HepG2 (cell line): ENCODE data around the gene FOXI2. TPM values are rescaled to one million over a fixed set of nuclear protein-coding genes. Genes with fewer than 3 reads are reported as not detected.

Experiments
- ATAC-seq: fragments of 200-7000 bp; cut with Tn5 transposase; 3 replicates; pipeline ENCODE4 v1.9.1; 2020; ENCODE audit warnings: mild to moderate bottlenecking, moderate library complexity
- BruUV-seq: library from RNA; stranded (reverse); fragments of 400-500 nt; replicated peaks from 2 replicates; lab custom pipeline; 2021; lab: Mats Ljungman, UMichigan
- CTCF ChIA-PET: fragments of 300-600 bp; formaldehyde crosslinking; extraction: SDS; loops from one replicate; lab custom pipeline; 2021; ENCODE audit warnings: low total read pairs, inconsistent platforms, low intra/inter-chr PET ratio; lab: Yijun Ruan, JAX
- POLR2A ChIA-PET: fragments of 350-600 bp; sonication (Branson Sonifier 250); formaldehyde crosslinking; loops from one replicate; lab custom pipeline; 2020; ENCODE audit warnings: antibody characterized with exemption, inconsistent platforms; lab: Yijun Ruan, JAX
- DNase-seq: peaks from one replicate; pipeline ENCODE4 v3.0.0-alpha.2; 2015; ENCODE audit warnings: low spot score
- FAIRE-seq: peaks from 3 replicates; lab custom pipeline; 2011; peaks lifted over from hg19 to GRCh38; lab: Jason Lieb, UNC
- H2AFZ ChIP-seq: one replicate; pipeline ENCODE4 v1.6.1; 2011; ENCODE audit warnings: low read length, inconsistent platforms
- H3K27ac ChIP-seq: fragments of 300-600 bp; 3 replicates; pipeline ENCODE4 v1.8.0; 2011; ENCODE audit warnings: mixed run types, mild to moderate bottlenecking, mixed read lengths, low read length, inconsistent platforms; ENCODE audit not compliant: insufficient read depth; ENCODE audit errors: extremely low read length
- H3K27me3 ChIP-seq, 2 experiments: fragments of 200-600 bp in 1 of 2; 2 replicates in 1 of 2; 3 replicates in 1 of 2; pipeline versions ENCODE4 v1.6.0 to v1.8.0; 2011; ENCODE audit warnings: low read length in 2 of 2, mild to moderate bottlenecking in 2 of 2, moderate library complexity in 2 of 2, inconsistent platforms in 1 of 2; ENCODE audit not compliant: insufficient read depth in 2 of 2, control insufficient read depth in 1 of 2
- H3K36me3 ChIP-seq, 2 experiments: fragments of 200-600 bp in 1 of 2; replicated peaks in 1 of 2; 2 replicates in 1 of 2; 3 replicates in 1 of 2; pipeline versions ENCODE4 v1.5.1 to v1.8.0; 2011; ENCODE audit warnings: low read length in 2 of 2, inconsistent platforms in 1 of 2; ENCODE audit not compliant: insufficient read depth in 2 of 2, control insufficient read depth in 1 of 2
- H3K4me1 ChIP-seq: 2 replicates; pipeline ENCODE4 v1.5.1; 2012; ENCODE audit warnings: low read length, inconsistent platforms; ENCODE audit not compliant: insufficient read depth
- H3K4me2 ChIP-seq: 2 replicates; pipeline ENCODE4 v1.6.0; 2011; ENCODE audit warnings: low read depth, low read length, inconsistent platforms
- H3K4me3 ChIP-seq, 3 experiments: fragments of 200-600 bp in 1 of 3; sonication (generic), shearing (Covaris generic) in 1 of 3; replicated peaks in 1 of 3; 2 replicates each; pipeline ENCODE4 v1.5.1; 2011 to 2016; ENCODE audit warnings: low read length in 3 of 3, inconsistent platforms in 2 of 3, low read depth in 2 of 3, mild to moderate bottlenecking in 2 of 3, control low read depth in 1 of 3, mixed read lengths in 1 of 3; ENCODE audit not compliant: insufficient read depth in 1 of 3
- H3K79me2 ChIP-seq: one replicate; pipeline ENCODE4 v1.6.1; 2011; ENCODE audit warnings: low read length, inconsistent platforms; ENCODE audit not compliant: insufficient read depth
- H3K9ac ChIP-seq: 2 replicates; pipeline ENCODE4 v1.6.0; 2011; ENCODE audit warnings: mild to moderate bottlenecking, low read depth, low read length, inconsistent platforms; ENCODE audit not compliant: insufficient read depth
- H3K9me3 ChIP-seq: 2 replicates; pipeline ENCODE4 v1.5.1; 2012; ENCODE audit warnings: mild to moderate bottlenecking, low read length
- H4K20me1 ChIP-seq: 2 replicates; pipeline ENCODE4 v1.6.0; 2011; ENCODE audit warnings: inconsistent platforms, mild to moderate bottlenecking, low read length, moderate library complexity; ENCODE audit not compliant: insufficient read depth
- NFAT5 ChIP-seq: sonication (generic); formaldehyde crosslinking; IDR thresholded peaks from 2 replicates; pipeline ENCODE4 v1.4.0; 2020; ENCODE audit warnings: missing genetic modification reagents
- SIN3B ChIP-seq: fragments of 150-350 bp; IDR thresholded peaks from 2 replicates; pipeline ENCODE4 v1.6.1; 2014; ENCODE audit warnings: low read length
- SMAD1 ChIP-seq: sonication (generic); formaldehyde crosslinking; IDR thresholded peaks from 2 replicates; pipeline ENCODE4 v1.4.0; 2020; ENCODE audit warnings: missing genetic modification reagents, low read depth, mild to moderate bottlenecking, borderline replicate concordance
- TOPORS ChIP-seq: sonication (generic); formaldehyde crosslinking; IDR thresholded peaks from 2 replicates; pipeline ENCODE4 v1.8.0; 2023; ENCODE audit warnings: mild to moderate bottlenecking, missing genetic modification reagents
- WIZ ChIP-seq: sonication (generic); formaldehyde crosslinking; IDR thresholded peaks from 2 replicates; pipeline ENCODE4 v1.5.1; 2020; ENCODE audit warnings: mild to moderate bottlenecking, missing genetic modification reagents
- ZNF350 ChIP-seq: sonication (generic); formaldehyde crosslinking; IDR thresholded peaks from 2 replicates; pipeline ENCODE4 v1.4.0; 2020; ENCODE audit warnings: mild to moderate bottlenecking, low read depth, missing genetic modification reagents, borderline replicate concordance
- ZNF446 ChIP-seq: sonication (generic); formaldehyde crosslinking; IDR thresholded peaks from 2 replicates; pipeline ENCODE4 v1.5.0; 2020; ENCODE audit warnings: mild to moderate bottlenecking, missing genetic modification reagents
- ZSCAN21 ChIP-seq: sonication (generic); formaldehyde crosslinking; IDR thresholded peaks from 2 replicates; pipeline ENCODE4 v1.8.0; 2022; ENCODE audit warnings: mild to moderate bottlenecking, missing genetic modification reagents, moderate library complexity, borderline replicate concordance
- WGBS: methylation state at CpG from one replicate; pipeline ENCODE4 v1.1.6; 2017; ENCODE audit warnings: low lambda C conversion rate; 5-methylcytosine and 5-hydroxymethylcytosine counted together
- in situ Hi-C: cut with HindIII; loops from 2 replicates; pipeline ENCODE4 v1.10.0; 2017; ENCODE audit warnings: low pct_unique_long_range_greater_than_20kb; ENCODE audit not compliant: extremely low pct_ligation_motif_present
- intact Hi-C: fragments of 100-400 bp; cut with micrococcal nuclease; formaldehyde crosslinking; loops from one replicate; pipeline ENCODE4 v1.10.0; 2022; ENCODE audit not compliant: unreplicated experiment
- polyA plus RNA-seq, 8 experiments: library from polyadenylated mRNA; depleted of rRNA in 3 of 8; stranded (reverse) in 7 of 8; unstranded in 1 of 8; fragments of >200 nt; fragmentation: Illumina TruSeq in 4 of 8; extraction: Trizol in 4 of 8; gene quantifications; 2 replicates each; pipeline versions ENCODE4 v1.2.1 to v1.2.3, GENCODE V29; 2011 to 2016; ENCODE audit warnings: low read depth in 4 of 8, missing spikeins in 1 of 8, mixed read lengths in 1 of 8; ENCODE audit not compliant: insufficient read depth in 1 of 8
- total RNA-seq, 5 experiments: library from RNA; depleted of rRNA; stranded (reverse); fragments of >200 nt; fragmentation: Illumina TruSeq; extraction: Trizol; gene quantifications; 2 replicates each; pipeline ENCODE4 v1.2.3, GENCODE V29; 2016; ENCODE audit warnings: low read depth in 1 of 5
- TF ChIP-seq, protein P1 (sequence below): sonication (generic); formaldehyde crosslinking; IDR thresholded peaks from 2 replicates; pipeline ENCODE4 v1.5.0; 2020; ENCODE audit warnings: missing genetic modification reagents
- TF ChIP-seq, protein P2 (sequence below): IDR thresholded peaks from 2 replicates; pipeline ENCODE4 v1.6.1; 2016; ENCODE audit warnings: low read depth, missing genetic modification reagents, missing compliant biosample characterization

The FOXI2 gene
- total and polyA plus RNA-seq, 2 of the 13 experiments (the other 11 are each of a cell fraction or from before 2014, with no cell fraction given) = not detected

GRCh38 chr10:127687548-127687947 is 49.4 kb upstream of the FOXI2 start:
- intact Hi-C loops = no loop called here
- CTCF ChIA-PET = no interaction called here
- BruUV-seq = no TSS peak
- WGBS = under 1% methylated on average over 6 of the region's 6 CpGs
- H2AFZ ChIP-seq = no peak overlapping the region
- H4K20me1 ChIP-seq = no peaks in the 10 kb centered on the region
- POLR2A ChIA-PET = no interaction called here
- in situ Hi-C loops = no loop called here
- no peak overlapping the region for H3K4me2 ChIP-seq
- H3K36me3 ChIP-seq = no peaks in the 10 kb centered on the region
- no peak overlapping the region for H3K4me3 ChIP-seq
- FAIRE-seq (no peak), DNase-seq (no peak), ATAC-seq (no peak)
- TF ChIP-seq ZSCAN21 (CRISPR knock-in tag) (no peak), NFAT5 (CRISPR knock-in tag) (no peak), ZNF446 (CRISPR knock-in tag) (no peak), SMAD1 (CRISPR knock-in tag) (no peak), SIN3B (no peak), ZNF350 (CRISPR knock-in tag) (no peak), TOPORS (CRISPR knock-in tag) (no peak), WIZ (CRISPR knock-in tag) (no peak)
- TF ChIP-seq, protein P1, sequence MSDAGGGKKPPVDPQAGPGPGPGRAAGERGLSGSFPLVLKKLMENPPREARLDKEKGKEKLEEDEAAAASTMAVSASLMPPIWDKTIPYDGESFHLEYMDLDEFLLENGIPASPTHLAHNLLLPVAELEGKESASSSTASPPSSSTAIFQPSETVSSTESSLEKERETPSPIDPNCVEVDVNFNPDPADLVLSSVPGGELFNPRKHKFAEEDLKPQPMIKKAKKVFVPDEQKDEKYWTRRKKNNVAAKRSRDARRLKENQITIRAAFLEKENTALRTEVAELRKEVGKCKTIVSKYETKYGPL (CRISPR knock-in tag) = no peak
- TF ChIP-seq, protein P2, sequence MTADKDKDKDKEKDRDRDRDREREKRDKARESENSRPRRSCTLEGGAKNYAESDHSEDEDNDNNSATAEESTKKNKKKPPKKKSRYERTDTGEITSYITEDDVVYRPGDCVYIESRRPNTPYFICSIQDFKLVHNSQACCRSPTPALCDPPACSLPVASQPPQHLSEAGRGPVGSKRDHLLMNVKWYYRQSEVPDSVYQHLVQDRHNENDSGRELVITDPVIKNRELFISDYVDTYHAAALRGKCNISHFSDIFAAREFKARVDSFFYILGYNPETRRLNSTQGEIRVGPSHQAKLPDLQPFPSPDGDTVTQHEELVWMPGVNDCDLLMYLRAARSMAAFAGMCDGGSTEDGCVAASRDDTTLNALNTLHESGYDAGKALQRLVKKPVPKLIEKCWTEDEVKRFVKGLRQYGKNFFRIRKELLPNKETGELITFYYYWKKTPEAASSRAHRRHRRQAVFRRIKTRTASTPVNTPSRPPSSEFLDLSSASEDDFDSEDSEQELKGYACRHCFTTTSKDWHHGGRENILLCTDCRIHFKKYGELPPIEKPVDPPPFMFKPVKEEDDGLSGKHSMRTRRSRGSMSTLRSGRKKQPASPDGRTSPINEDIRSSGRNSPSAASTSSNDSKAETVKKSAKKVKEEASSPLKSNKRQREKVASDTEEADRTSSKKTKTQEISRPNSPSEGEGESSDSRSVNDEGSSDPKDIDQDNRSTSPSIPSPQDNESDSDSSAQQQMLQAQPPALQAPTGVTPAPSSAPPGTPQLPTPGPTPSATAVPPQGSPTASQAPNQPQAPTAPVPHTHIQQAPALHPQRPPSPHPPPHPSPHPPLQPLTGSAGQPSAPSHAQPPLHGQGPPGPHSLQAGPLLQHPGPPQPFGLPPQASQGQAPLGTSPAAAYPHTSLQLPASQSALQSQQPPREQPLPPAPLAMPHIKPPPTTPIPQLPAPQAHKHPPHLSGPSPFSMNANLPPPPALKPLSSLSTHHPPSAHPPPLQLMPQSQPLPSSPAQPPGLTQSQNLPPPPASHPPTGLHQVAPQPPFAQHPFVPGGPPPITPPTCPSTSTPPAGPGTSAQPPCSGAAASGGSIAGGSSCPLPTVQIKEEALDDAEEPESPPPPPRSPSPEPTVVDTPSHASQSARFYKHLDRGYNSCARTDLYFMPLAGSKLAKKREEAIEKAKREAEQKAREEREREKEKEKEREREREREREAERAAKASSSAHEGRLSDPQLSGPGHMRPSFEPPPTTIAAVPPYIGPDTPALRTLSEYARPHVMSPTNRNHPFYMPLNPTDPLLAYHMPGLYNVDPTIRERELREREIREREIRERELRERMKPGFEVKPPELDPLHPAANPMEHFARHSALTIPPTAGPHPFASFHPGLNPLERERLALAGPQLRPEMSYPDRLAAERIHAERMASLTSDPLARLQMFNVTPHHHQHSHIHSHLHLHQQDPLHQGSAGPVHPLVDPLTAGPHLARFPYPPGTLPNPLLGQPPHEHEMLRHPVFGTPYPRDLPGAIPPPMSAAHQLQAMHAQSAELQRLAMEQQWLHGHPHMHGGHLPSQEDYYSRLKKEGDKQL = no peak
- no peaks in the 10 kb centered on the region for H3K79me2 ChIP-seq
- no peaks in the 10 kb centered on the region for H3K9me3 ChIP-seq
- H3K27me3 ChIP-seq = peaks cover 0 to 4% of the 10 kb centered on the region in 2 experiments; a peak in 1 of 5 replicates
- no peaks in the 10 kb centered on the region for H3K4me1 ChIP-seq
- no peak overlapping the region for H3K27ac ChIP-seq
- no peak overlapping the region for H3K9ac ChIP-seq
